ENCODE data around the gene OGDHL.

The OGDHL gene

DNA sequence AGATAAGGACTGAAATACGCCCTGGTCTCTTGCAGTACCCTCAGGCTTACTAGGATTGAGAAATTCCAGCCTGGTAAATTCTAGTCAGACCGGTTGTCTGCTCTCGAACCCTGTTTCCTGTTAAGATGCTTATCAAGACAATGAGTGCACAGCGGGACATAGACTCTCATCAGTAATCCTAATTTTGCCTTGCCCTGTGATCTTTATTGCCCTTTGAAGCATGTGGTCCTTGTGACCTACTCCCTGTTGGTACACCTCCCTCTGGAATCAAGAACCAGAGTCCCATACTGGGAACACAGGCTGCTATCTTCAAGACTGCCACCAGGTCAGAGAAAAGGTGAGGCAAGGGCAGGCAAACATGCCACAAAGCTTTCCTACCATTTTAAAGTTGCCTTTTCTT, 75.5 kb downstream of the OGDHL start:
- no peak for DNase-seq

All from CD4-positive, alpha-beta T cell treated with Interleukin-1 beta for 1 hour (primary cell).